A549 (cell line): ENCODE results near the gene ARSH.

Source experiments
- BHLHE40 ChIP-seq: IDR thresholded peaks from 2 replicates; pipeline ENCODE4 v1.6.1; 2012; ENCODE audit warnings: low read depth, low read length, inconsistent platforms
- CHD2 ChIP-seq: fragments of 150-350 bp; IDR thresholded peaks from 2 replicates; pipeline ENCODE4 v1.6.1; 2014; ENCODE audit warnings: low read length; ENCODE audit not compliant: partially characterized antibody
- CTCF ChIP-seq: fragments of >200 bp; sonication (Bioruptor Twin); formaldehyde crosslinking; IDR thresholded peaks from 3 replicates; pipeline ENCODE4 v1.5.1; 2016
- EP300 ChIP-seq, 2 experiments: fragments of >200 bp; sonication (Bioruptor Twin); formaldehyde crosslinking; IDR thresholded peaks; 2 replicates in 1 of 2; 3 replicates in 1 of 2; pipeline ENCODE4 v1.6.1; 2016 to 2017
- HDAC2 ChIP-seq: fragments of 200-600 bp; sonication (generic); IDR thresholded peaks from 2 replicates; pipeline ENCODE4 v1.6.1; 2016
- HOXB5 ChIP-seq: fragments of 250-450 bp; sonication (Bioruptor Pico); IDR thresholded peaks from 2 replicates; pipeline ENCODE4 v1.5.0; 2020; ENCODE audit warnings: mild to moderate bottlenecking, moderate library complexity
- POLR2A ChIP-seq: IDR thresholded peaks from 2 replicates; pipeline ENCODE4 v1.6.1; 2012; ENCODE audit warnings: mild to moderate bottlenecking, low read length
- REST ChIP-seq: fragments of 200-600 bp; sonication (generic); IDR thresholded peaks from 2 replicates; pipeline ENCODE4 v1.6.1; 2016; ENCODE audit warnings: antibody characterized with exemption, mild to moderate bottlenecking, moderate library complexity
- SMC3 ChIP-seq: fragments of >200 bp; sonication (Bioruptor Twin); formaldehyde crosslinking; IDR thresholded peaks from 3 replicates; pipeline ENCODE4 v1.6.1; 2018; ENCODE audit warnings: inconsistent platforms

GRCh38 chrX:2984342-2984741 is 22.0 kb upstream of the ARSH start:
- TF ChIP-seq HDAC2, result no peak
- no peak for TF ChIP-seq CTCF
- no peak for TF ChIP-seq CHD2
- no peak for TF ChIP-seq HOXB5 (CRISPR knock-in tag)
- no peak for TF ChIP-seq POLR2A
- no peak for TF ChIP-seq EP300 (IDR thresholded peaks at IDR 0.05)
- TF ChIP-seq BHLHE40, result no peak
- TF ChIP-seq SMC3, result no peak
- no peak for TF ChIP-seq REST
